ENCODE measurements around the gene SYNGR2.

DNA sequence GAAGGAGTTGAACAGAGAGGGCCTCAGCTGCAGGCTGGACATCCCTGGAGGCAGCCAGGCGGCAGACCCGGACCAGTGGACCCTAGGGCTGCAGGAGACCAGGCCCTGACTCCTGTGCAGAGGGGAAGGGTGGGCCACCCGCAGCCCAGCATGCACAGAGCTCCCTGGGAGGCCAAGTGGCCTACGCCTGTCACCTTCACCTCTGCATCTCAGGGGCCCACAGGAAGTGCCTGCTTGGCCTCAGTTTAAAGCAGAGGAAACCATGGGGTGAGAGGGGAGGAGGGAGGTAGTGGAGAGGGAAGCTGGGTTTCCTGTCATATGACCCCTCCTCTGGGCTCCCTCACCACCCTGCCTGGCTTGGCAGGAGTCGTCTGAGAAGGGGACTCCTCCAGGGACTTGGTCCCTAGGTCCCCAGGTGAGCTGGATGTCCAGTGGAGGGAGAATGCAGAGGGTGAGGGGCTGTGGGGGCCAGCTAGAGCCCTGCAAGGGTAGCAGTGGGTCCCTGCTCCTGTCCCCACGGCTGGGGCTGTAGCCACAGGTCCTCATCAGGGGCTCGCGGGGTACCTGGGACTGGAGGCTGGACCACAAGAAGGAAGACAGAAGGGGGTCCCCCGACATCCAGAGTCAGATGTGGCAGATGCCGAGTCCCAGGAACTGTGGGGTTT, 37.8 kb upstream of the SYNGR2 start, which contains the start of gene TMC8:
- TF ChIP-seq SUZ12 (IDR thresholded peaks at IDR 0.05; ENCODE audit: extremely low read depth, insufficient read depth, insufficient read length) (no peak), YY1 (IDR thresholded peaks at IDR 0.05; ENCODE audit: insufficient read depth, insufficient read length) (no peak)

Data from NT2/D1 (cell line).